ENCODE results near the gene HK2. TPM values are rescaled to one million over a fixed set of nuclear protein-coding genes. Genes with fewer than 3 reads are reported as not detected.

Gene HK2
- total RNA-seq, 5 donors from 2014 or later (not counting 1 experiment from before 2014, with no cell fraction given): 8.6 to 14.4 (median 10.6) TPM

- peaks cover 9 to 51% of the 10 kb centered on the region in 2 donors for H3K36me3 ChIP-seq (ENCODE audit: control insufficient read depth in 2 of 2, extremely low read depth in 1 of 2, insufficient read depth in 1 of 2, low read length in 1 of 2)
- no peaks in the 10 kb centered on the region for H3K27me3 ChIP-seq (replicated peaks in 1 of 2; ENCODE audit: control insufficient read depth in 2 of 2, extremely low read depth in 1 of 2, insufficient read depth in 2 of 2, low read length in 1 of 2)
- no peak overlapping the region for H3K27ac Mint-ChIP-seq
- WGBS (ENCODE audit: insufficient coverage): 60% methylated on average over 2 of the region's 4 CpGs
- no peak overlapping the region for H3K4me3 ChIP-seq (ENCODE audit: control insufficient read depth in 1 of 2, extremely low read depth in 1 of 2, low read length in 1 of 2)
- H3K27me3 Mint-ChIP-seq: no peaks in the 10 kb centered on the region
- H3K36me3 Mint-ChIP-seq: peaks cover 63% of the 10 kb centered on the region
- H3K9me3 ChIP-seq: no peaks in the 10 kb centered on the region
- peaks cover 0 to 4% (median 0%) of the 10 kb centered on the region in 3 donors for H3K4me1 Mint-ChIP-seq
- POLR2A ChIA-PET: no interaction called here
- ATAC-seq (replicated peaks in 1 of 4) (no peak), DNase-seq (no peak)
- no peaks in the 10 kb centered on the region for H3K4me1 ChIP-seq (ENCODE audit: control insufficient read depth in 1 of 2, extremely low read depth in 1 of 2, insufficient read depth in 2 of 2, low read length in 2 of 2)
- CTCF ChIA-PET: interaction anchor here in 1 of 2 donors (0.5 to 0.7 kb wide), 2 partner anchors 42 to 194 kb away, joined by 3 to 5 read pairs; no protein-coding TSS in a partner anchor
- H3K4me3 Mint-ChIP-seq: no peak overlapping the region
- no peak overlapping the region for H3K27ac ChIP-seq (ENCODE audit: low read length)
- H3K9me3 Mint-ChIP-seq: no peaks in the 10 kb centered on the region
Measured at GRCh38 chr2:74882299-74882687, 48.4 kb downstream of the HK2 start.

- H3K4me1 ChIP-seq (ENCODE audit: control insufficient read depth in 1 of 2, extremely low read depth in 1 of 2, insufficient read depth in 2 of 2, low read length in 2 of 2): no peaks in the 10 kb centered on the region
- peaks cover 9 to 52% of the 10 kb centered on the region in 2 donors for H3K36me3 ChIP-seq (ENCODE audit: control insufficient read depth in 2 of 2, extremely low read depth in 1 of 2, insufficient read depth in 1 of 2, low read length in 1 of 2)
- CTCF ChIA-PET: no interaction called here
- no peaks in the 10 kb centered on the region for H3K9me3 ChIP-seq
- no peaks in the 10 kb centered on the region for H3K27me3 ChIP-seq (replicated peaks in 1 of 2; ENCODE audit: control insufficient read depth in 2 of 2, extremely low read depth in 1 of 2, insufficient read depth in 2 of 2, low read length in 1 of 2)
- Mint-ChIP-seq H3K27me3 (no peaks in the 10 kb centered on the region), H3K36me3 (peaks cover 67% of the 10 kb centered on the region), H3K4me1 (peaks cover 0 to 4% (median 0%) of the 10 kb centered on the region in 3 donors), H3K9me3 (no peaks in the 10 kb centered on the region), H3K27ac (no peak overlapping the region), H3K4me3 (no peak overlapping the region)
- H3K4me3 ChIP-seq (ENCODE audit: control insufficient read depth in 1 of 2, extremely low read depth in 1 of 2, low read length in 1 of 2): no peak overlapping the region
- no peak for ATAC-seq (replicated peaks in 1 of 4)
- no peak overlapping the region for H3K27ac ChIP-seq (ENCODE audit: low read length)
- WGBS (ENCODE audit: insufficient coverage): 93% methylated on average over 6 of the region's 6 CpGs
- no peak for DNase-seq
- POLR2A ChIA-PET: interaction anchor here in 1 of 2 donors (0.5 kb wide), 1 partner anchor 1449 kb away, joined by 3 read pairs; no protein-coding TSS in a partner anchor
Measured at GRCh38 chr2:74883011-74883410, 49.1 kb downstream of the HK2 start.

- Mint-ChIP-seq H3K4me3 (no peak overlapping the region), H3K4me1 (peaks cover 0 to 4% (median 0%) of the 10 kb centered on the region in 3 donors), H3K9me3 (no peaks in the 10 kb centered on the region), H3K27me3 (no peaks in the 10 kb centered on the region), H3K27ac (no peak overlapping the region), H3K36me3 (peaks cover 70% of the 10 kb centered on the region)
- H3K36me3 ChIP-seq (ENCODE audit: control insufficient read depth in 2 of 2, extremely low read depth in 1 of 2, insufficient read depth in 1 of 2, low read length in 1 of 2): peaks cover 16 to 52% of the 10 kb centered on the region in 2 donors
- H3K27ac ChIP-seq (ENCODE audit: low read length): no peak overlapping the region
- H3K9me3 ChIP-seq: no peaks in the 10 kb centered on the region
- no peak for DNase-seq
- POLR2A ChIA-PET: no interaction called here
- H3K4me3 ChIP-seq (ENCODE audit: control insufficient read depth in 1 of 2, extremely low read depth in 1 of 2, low read length in 1 of 2): no peak overlapping the region
- no peaks in the 10 kb centered on the region for H3K4me1 ChIP-seq (ENCODE audit: control insufficient read depth in 1 of 2, extremely low read depth in 1 of 2, insufficient read depth in 2 of 2, low read length in 2 of 2)
- ATAC-seq (replicated peaks in 1 of 4): no peak
- H3K27me3 ChIP-seq (replicated peaks in 1 of 2; ENCODE audit: control insufficient read depth in 2 of 2, extremely low read depth in 1 of 2, insufficient read depth in 2 of 2, low read length in 1 of 2): no peaks in the 10 kb centered on the region
- CTCF ChIA-PET: interaction anchor here (0.5 to 1.0 kb wide), 2 partner anchors 9 to 792 kb away, joined by 3 to 4 read pairs; no protein-coding TSS in a partner anchor
- 96% methylated on average over 4 of the region's 5 CpGs for WGBS (ENCODE audit: insufficient coverage)
Measured at GRCh38 chr2:74884118-74884762, 50.3 kb downstream of the HK2 start.

- Histone ChIP-seq H3K36me3 (ENCODE audit: control insufficient read depth in 2 of 2, extremely low read depth in 1 of 2, insufficient read depth in 1 of 2, low read length in 1 of 2) (peaks cover 12 to 51% of the 10 kb centered on the region in 2 donors), H3K27me3 (replicated peaks in 1 of 2; ENCODE audit: control insufficient read depth in 2 of 2, extremely low read depth in 1 of 2, insufficient read depth in 2 of 2, low read length in 1 of 2) (no peaks in the 10 kb centered on the region), H3K9me3 (no peaks in the 10 kb centered on the region), H3K4me3 (ENCODE audit: control insufficient read depth in 1 of 2, extremely low read depth in 1 of 2, low read length in 1 of 2) (no peak overlapping the region), H3K27ac (ENCODE audit: low read length) (no peak overlapping the region), H3K4me1 (ENCODE audit: control insufficient read depth in 1 of 2, extremely low read depth in 1 of 2, insufficient read depth in 2 of 2, low read length in 2 of 2) (no peaks in the 10 kb centered on the region)
- peaks cover 70% of the 10 kb centered on the region for H3K36me3 Mint-ChIP-seq
- H3K4me1 Mint-ChIP-seq: peaks cover 0 to 4% (median 0%) of the 10 kb centered on the region in 3 donors
- H3K4me3 Mint-ChIP-seq: no peak overlapping the region
- H3K9me3 Mint-ChIP-seq: no peaks in the 10 kb centered on the region
- no peaks in the 10 kb centered on the region for H3K27me3 Mint-ChIP-seq
- WGBS (ENCODE audit: insufficient coverage): 96% methylated on average over 5 of the region's 5 CpGs
- CTCF ChIA-PET: interaction anchor here in 1 of 2 donors (0.5 kb wide), 1 partner anchor 791 kb away, joined by 4 read pairs; no protein-coding TSS in a partner anchor
- no peak for DNase-seq
- POLR2A ChIA-PET: no interaction called here
- no peak overlapping the region for H3K27ac Mint-ChIP-seq
- ATAC-seq (replicated peaks in 1 of 4): no peak
Measured at GRCh38 chr2:74884866-74885265, 50.9 kb downstream of the HK2 start.

GRCh38 chr2:74886251-74886650, 52.3 kb downstream of the HK2 start:
- H3K36me3 ChIP-seq (ENCODE audit: control insufficient read depth in 2 of 2, extremely low read depth in 1 of 2, insufficient read depth in 1 of 2, low read length in 1 of 2): peaks cover 16 to 46% of the 10 kb centered on the region in 2 donors
- DNase-seq: no peak
- no peaks in the 10 kb centered on the region for H3K27me3 ChIP-seq (replicated peaks in 1 of 2; ENCODE audit: control insufficient read depth in 2 of 2, extremely low read depth in 1 of 2, insufficient read depth in 2 of 2, low read length in 1 of 2)
- no peak for ATAC-seq (replicated peaks in 1 of 4)
- no peak overlapping the region for H3K4me3 Mint-ChIP-seq
- H3K9me3 Mint-ChIP-seq: no peaks in the 10 kb centered on the region
- WGBS (ENCODE audit: insufficient coverage): 98% methylated on average over 8 of the region's 8 CpGs
- CTCF ChIA-PET: no interaction called here
- no peak overlapping the region for H3K27ac ChIP-seq (ENCODE audit: low read length)
- peaks cover 72% of the 10 kb centered on the region for H3K36me3 Mint-ChIP-seq
- H3K4me1 ChIP-seq (ENCODE audit: control insufficient read depth in 1 of 2, extremely low read depth in 1 of 2, insufficient read depth in 2 of 2, low read length in 2 of 2): no peaks in the 10 kb centered on the region
- no peak overlapping the region for H3K27ac Mint-ChIP-seq
- peaks cover 0 to 4% (median 0%) of the 10 kb centered on the region in 3 donors for H3K4me1 Mint-ChIP-seq
- POLR2A ChIA-PET: no interaction called here
- no peaks in the 10 kb centered on the region for H3K27me3 Mint-ChIP-seq
- H3K9me3 ChIP-seq: no peaks in the 10 kb centered on the region
- H3K4me3 ChIP-seq (ENCODE audit: control insufficient read depth in 1 of 2, extremely low read depth in 1 of 2, low read length in 1 of 2): no peak overlapping the region

GRCh38 chr2:74886811-74887210, 52.9 kb downstream of the HK2 start:
- POLR2A ChIA-PET: no interaction called here
- no peak for DNase-seq
- Mint-ChIP-seq H3K4me3 (no peak overlapping the region), H3K27me3 (no peaks in the 10 kb centered on the region), H3K4me1 (peaks cover 0 to 4% (median 0%) of the 10 kb centered on the region in 3 donors), H3K9me3 (no peaks in the 10 kb centered on the region), H3K36me3 (peaks cover 78% of the 10 kb centered on the region), H3K27ac (no peak overlapping the region)
- Histone ChIP-seq H3K9me3 (no peaks in the 10 kb centered on the region), H3K27me3 (replicated peaks in 1 of 2; ENCODE audit: control insufficient read depth in 2 of 2, extremely low read depth in 1 of 2, insufficient read depth in 2 of 2, low read length in 1 of 2) (no peaks in the 10 kb centered on the region), H3K36me3 (ENCODE audit: control insufficient read depth in 2 of 2, extremely low read depth in 1 of 2, insufficient read depth in 1 of 2, low read length in 1 of 2) (peaks cover 16 to 43% of the 10 kb centered on the region in 2 donors), H3K4me1 (ENCODE audit: control insufficient read depth in 1 of 2, extremely low read depth in 1 of 2, insufficient read depth in 2 of 2, low read length in 2 of 2) (no peaks in the 10 kb centered on the region), H3K4me3 (ENCODE audit: control insufficient read depth in 1 of 2, extremely low read depth in 1 of 2, low read length in 1 of 2) (no peak overlapping the region), H3K27ac (ENCODE audit: low read length) (no peak overlapping the region)
- ATAC-seq (replicated peaks in 1 of 4): no peak
- CTCF ChIA-PET: no interaction called here
- 83% methylated on average over 1 of the region's 4 CpGs for WGBS (ENCODE audit: insufficient coverage)

Data from T-cell (primary cell).